GM19468 (cell line): ENCODE measurements around the gene ZNF787.

Experiments
- ATAC-seq: cut with Tn5 transposase; IDR thresholded peaks from one replicate; pipeline ENCODE4 v1.9.1; 2021; ENCODE audit warnings: mild to moderate bottlenecking, moderate library complexity, moderate number of reproducible peaks; ENCODE audit not compliant: unreplicated experiment; ENCODE audit errors: extremely low read depth

The ZNF787 gene

DNA sequence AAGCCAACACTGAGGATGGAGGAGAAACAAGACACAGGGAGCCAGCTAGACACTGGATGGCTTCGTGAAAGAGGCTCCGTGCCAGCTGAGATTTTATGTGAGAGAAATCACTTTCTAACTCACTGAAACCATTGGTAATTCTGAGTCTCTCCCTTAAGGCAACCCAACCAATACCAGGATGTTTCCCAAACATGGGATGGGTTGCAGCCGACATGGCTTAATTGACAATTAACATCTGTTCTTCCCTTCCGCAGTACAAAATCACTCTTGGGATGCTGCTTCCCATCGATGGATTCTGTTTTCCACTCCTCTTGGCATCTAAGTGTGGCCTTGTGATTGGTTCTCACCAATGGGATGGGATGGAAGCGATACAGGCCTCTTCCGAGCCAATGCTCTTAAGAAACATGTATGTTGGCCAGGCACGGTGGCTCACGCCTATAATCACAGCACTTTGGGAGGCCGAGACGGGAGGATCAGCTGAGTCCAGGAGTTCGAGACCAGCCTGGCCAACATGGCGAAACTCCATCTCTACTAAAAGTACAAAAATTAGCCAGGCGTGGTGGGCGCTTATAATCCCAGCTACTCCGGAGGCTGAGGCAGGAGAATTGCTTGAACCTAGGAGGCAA is 2.3 kb upstream of the ZNF787 start:
- ATAC-seq = no peak

DNA sequence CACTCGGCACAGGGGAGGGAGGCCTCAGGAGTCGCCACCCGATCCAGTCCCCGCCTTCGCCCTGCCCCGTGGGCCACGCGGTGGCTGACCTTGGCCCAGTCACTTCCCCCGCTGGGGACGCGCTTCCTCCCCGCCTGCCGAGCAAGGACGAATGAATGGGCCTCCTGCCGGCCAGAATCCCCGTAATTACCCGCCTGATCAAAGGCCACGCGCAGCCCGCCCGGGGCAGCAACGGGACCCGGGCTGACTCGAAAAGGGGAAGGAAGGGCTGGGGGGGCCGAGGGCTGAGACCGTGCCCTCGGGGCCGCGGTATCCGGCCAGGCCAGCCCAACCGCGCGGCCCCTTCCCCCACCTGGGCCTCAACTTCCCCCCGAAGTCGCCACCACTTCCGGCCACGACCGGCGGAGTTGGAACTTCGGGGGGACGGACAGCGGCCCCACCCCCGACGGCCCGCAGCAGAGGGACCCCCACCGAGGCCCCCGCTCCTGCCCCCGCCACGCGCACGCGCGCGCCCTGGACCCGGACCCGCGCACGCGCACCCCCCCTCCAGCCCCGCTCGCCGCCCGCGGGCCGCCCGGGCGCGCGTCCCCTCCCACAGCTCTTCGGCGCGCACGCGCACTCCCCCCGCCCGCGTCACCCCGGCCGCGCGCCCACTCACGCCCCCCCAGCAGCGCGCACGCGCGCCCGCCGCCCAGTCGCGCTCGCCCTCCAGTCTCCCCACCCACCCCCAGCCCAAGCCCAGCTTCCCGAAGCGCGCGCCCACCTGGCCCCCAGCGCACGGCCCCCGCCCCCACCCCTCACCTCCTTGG is 520 bp downstream of the ZNF787 start:
- no peak for ATAC-seq

GRCh38 chr19:56120002-56120370 is 1.1 kb downstream of the ZNF787 start:
- ATAC-seq = no peak

- no peak for ATAC-seq
These were observed 1.5 kb downstream of the ZNF787 start for GRCh38 chr19:56119582-56119978.

DNA sequence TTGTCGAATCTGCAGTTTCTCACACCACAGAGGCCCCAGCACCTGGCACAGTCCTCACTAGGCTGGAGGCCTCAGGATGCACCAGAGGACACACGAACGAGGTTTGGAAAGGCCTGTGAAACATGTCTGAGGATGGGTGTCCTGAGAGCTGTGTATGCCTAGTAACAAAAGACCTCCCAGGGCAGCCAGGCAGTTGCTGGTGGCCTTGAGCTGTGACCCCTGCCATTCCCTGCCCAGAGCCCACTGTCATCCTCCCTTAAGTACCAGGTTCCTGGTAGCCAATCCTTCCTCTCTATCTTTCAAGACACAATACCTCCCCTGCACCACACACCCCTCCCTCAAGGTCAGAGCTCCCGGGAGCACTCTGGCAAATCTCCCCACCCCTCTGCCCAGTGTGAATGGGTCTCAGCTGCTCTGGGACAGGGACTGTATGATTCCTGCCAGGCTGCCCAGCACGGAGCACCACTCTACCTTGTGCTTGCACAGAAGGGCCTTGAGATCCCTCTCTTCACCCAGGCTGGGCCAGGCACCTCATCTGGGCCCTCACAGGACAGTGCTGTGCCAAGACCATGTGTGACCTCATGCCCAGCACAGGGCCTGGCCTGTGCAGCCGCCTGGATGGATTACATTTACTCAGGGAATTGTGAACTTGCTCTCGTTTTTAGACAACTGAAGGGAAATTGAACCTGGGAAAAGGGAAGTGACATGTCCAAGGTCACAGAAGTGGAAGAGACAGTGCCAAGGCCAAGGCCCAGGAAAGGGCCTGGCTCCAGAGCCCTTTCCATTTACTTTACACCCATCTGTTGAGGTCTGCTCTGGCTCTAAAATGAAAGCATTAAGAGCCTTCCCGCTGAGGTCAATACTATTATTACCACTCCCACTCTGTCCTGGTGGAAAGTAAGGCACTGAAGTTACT is 2.2 kb downstream of the ZNF787 start:
- ATAC-seq = no peak

- ATAC-seq = no peak
These were observed 3.2 kb downstream of the ZNF787 start for GRCh38 chr19:56117889-56118288.

- no peak for ATAC-seq
These were observed 3.7 kb downstream of the ZNF787 start for GRCh38 chr19:56117376-56117884.

DNA sequence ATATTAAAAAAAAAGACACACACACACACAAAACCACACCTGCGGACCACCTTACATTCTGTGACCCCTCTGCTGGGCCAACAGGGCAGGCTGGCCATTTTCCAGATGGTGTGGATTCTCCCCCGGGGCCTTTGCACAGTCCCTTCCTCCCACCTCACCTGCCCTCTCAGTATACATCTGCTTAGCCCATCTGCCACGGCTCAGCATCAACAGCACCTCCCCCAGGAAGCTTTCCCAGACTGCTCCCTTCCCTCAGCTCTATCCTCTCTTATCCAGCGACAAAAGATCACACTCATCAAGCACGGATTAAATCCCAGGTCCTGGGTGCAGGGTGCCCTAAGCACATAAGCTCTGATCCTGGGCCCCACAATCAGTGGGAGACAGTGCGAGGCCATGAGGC is 4.5 kb downstream of the ZNF787 start:
- no peak for ATAC-seq

GRCh38 chr19:56115490-56115889 is 5.6 kb downstream of the ZNF787 start:
- ATAC-seq = no peak

GRCh38 chr19:56114778-56115110 is 6.4 kb downstream of the ZNF787 start:
- ATAC-seq = no peak

DNA sequence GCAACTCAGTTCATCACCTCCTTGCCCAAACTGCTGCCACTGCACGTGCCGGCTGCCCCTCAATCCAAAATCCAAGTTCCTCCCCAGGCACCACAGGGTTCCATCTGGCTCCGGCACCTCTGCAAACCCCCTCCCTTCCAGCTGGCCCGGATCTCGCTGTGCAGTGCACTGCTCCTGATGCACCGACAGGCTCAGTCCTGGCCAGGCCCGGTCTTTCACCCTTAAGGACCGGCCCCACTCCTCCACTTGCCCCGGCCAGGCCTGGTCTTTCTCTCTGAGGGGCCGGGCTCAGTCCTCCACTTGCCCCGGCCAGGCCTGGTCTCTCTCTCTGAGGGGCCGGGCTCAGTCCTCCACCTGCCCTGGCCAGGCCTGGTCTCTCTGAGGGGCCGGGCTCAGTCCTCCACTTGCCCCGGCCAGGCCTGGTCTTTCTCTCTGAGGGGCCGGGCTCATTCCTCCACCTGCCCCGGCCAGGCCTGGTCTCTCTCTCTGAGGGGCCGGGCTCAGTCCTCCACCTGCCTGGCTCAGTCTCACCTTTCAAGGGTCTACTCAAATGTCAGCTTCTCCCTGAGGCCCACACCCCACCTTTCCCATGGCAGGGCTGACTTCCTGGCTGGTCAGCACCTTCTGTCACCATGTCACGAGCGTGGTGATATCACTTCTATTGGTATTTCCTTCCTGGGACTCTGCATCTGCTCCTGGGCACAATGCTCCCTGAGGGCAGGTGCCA is 6.9 kb downstream of the ZNF787 start:
- no peak for ATAC-seq

DNA sequence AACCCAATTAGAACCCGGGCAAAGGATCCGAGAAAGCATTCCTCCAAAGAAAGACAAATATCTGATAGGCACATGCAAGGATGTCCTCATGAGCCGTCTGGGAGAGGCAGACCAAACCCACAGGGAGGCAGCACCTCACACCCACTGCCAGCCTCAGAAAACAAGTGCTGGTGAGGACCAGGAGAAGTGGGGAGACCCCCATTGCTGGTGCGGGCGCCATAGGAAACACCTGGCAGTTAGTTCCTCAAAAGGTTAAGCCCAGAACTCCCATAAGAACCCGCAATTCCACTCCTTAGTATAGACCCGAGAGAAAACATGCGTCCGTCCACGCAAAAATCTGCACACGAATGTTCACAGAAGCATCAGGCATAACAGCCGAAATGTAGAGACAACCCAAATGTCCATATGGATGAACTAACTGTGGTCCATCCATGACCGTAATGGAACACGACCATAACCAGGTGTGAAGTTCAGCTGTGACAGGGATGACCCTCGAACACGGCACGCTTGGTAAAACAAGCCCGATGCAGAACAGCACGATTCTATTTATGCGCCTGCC is 7.9 kb downstream of the ZNF787 start:
- no peak for ATAC-seq

GRCh38 chr19:56112313-56112709 is 8.8 kb downstream of the ZNF787 start:
- ATAC-seq = no peak

- ATAC-seq = peak; percentile 79
These were observed 9.3 kb downstream of the ZNF787 start for GRCh38 chr19:56111601-56112312.

DNA sequence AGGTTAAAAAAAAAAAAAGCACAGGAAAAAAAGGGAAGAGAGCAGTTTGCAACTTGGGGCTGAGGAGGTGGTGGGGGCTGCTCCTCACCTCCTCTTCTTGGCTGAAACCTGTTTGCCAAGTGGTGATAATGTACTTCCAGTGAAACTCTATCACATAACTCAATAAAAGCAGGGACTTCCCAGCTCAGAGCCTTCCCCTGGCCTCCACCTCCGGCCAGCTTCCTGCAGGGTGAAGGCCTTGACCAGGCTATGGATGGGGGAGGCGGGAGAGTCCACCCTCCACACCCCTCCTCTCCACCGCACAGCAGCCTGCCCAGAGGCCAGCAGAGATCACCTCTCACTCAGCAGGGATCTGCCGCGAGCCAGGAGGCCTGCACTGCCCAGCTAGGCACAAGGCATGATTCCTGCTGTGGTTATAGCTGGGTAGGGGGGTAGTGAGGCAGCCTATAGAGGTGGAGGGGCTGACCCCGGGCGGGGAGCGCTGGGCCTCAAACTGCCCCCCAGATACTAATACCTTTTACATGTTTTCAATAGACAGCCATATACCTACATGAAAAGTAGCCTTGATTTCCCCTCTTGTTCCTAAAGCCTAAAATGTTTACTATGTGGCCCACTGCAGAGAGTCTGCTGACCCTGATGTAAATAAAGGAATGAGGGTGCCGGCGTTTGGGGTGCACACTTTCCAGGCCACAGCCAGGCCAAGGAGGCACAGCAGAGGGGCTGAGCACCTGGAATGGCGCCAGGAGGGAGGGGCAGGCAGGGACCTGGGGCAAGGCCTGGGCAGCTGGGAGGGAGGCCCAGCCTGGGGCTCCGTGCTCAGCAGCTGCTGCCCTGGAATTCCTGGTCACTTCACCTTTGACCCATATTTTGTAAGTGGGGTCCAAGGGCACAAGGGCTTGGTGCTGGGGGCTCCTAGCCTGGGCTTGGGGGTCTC is 10.3 kb downstream of the ZNF787 start:
- ATAC-seq = no peak

- ATAC-seq = no peak
These were observed 11.9 kb downstream of the ZNF787 start for GRCh38 chr19:56109226-56109625.

GRCh38 chr19:56108447-56109195 is 12.5 kb downstream of the ZNF787 start:
- ATAC-seq = no peak
